NOMO-1 (cell line): ENCODE results near the gene DUSP8.
"Not testable (repeated sequence)": the region's sequence is repeated elsewhere in the genome, so short reads cannot be mapped to it uniquely, and the experiment has no call there.

Source experiments
- DNase-seq, 2 experiments: peaks; one replicate each; lab custom pipeline; 2025; ENCODE audit not compliant: unreplicated experiment in 2 of 2; lab: John Stamatoyannopoulos, UW

DUSP8 gene

GRCh38 chr11:1518301-1518700, 53.8 kb downstream of the DUSP8 start:
- DNase-seq: no peak

DNA sequence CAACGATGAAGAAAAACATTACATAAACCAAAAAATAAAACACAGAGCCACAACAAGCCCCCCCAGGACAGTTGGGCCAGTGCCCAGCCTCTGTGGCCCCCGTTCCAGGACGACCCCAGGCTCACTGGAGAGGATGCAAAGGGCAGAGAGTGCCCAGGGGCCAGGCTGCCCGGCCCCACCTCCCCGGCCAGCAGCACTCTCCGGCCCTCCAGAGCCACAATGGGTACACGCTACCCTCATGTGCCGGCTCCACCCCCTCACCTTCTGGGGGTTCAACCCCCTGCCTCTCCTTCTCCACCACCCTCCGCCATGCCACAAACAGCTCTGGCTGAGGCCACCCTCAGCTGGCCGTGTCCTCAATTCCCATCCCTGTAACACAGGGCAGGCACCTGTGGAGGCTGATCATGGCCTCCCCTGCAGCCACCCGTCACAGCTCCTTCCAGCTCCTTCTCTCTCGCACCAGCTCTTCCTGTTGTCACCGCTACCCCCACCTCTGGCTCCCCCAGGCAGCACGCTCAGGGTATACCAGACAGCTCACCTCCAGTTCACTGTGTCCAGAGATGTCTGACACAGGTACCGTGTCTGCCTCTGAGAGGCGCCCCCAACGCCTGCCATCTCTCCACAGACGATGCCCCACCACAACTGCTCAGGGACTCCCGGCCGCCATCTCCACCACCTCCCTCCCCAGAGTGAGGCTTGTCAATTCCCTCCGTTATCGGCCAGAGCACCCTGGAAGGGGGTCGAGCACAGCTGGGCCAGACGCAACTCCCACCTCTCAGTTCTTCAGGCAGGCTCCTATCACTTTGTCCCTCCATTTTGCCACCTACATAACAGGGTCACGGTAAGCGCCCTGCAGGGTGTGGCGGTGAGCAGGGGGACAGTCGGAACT, 54.7 kb downstream of the DUSP8 start:
- no peak for DNase-seq

DNA sequence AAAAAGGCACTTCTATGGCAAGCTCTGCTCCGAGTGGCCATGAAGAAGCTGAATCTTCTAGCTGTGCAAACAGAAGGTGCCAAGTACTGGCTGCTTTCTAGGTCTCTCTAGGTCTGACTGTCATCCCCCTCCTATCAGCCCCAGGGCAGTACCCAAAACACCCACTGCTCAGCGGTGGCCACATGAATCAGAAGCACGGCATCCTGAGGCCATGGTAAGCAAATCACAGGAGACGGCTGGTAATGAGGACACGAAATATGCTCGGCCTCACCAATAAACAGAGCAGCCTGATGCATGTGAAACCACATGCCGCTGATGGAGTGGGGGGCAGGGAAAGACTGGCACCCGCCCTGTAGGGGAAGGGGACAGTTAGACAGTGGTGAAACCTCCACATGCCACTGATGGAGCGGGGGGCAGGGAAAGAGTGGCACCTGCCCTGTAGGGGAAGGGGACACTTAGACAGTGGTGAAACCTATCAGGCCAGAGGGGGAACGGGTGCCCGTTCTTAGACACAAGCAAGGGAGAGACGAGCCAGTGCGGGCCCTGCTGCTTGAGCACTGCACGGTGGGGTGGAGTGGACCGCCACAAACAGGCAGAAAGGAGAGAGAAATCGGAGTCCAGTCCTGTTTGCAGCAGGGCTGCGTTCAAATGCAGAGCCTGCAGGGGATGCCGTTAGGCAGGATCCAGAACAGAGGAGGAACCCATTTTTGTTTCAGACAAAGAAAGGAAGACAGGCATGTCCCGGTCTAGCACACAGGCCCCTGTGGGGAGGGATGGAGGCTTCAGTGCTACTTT, 55.6 kb downstream of the DUSP8 start:
- no peak for DNase-seq

- DNase-seq: peak; percentile 26 to 33
These were observed 56.7 kb downstream of the DUSP8 start for GRCh38 chr11:1515082-1516060.

GRCh38 chr11:1514336-1515061, 57.6 kb downstream of the DUSP8 start:
- DNase-seq: no peak

- no peak for DNase-seq
These were observed 58.5 kb downstream of the DUSP8 start for GRCh38 chr11:1513326-1514296.

DNA sequence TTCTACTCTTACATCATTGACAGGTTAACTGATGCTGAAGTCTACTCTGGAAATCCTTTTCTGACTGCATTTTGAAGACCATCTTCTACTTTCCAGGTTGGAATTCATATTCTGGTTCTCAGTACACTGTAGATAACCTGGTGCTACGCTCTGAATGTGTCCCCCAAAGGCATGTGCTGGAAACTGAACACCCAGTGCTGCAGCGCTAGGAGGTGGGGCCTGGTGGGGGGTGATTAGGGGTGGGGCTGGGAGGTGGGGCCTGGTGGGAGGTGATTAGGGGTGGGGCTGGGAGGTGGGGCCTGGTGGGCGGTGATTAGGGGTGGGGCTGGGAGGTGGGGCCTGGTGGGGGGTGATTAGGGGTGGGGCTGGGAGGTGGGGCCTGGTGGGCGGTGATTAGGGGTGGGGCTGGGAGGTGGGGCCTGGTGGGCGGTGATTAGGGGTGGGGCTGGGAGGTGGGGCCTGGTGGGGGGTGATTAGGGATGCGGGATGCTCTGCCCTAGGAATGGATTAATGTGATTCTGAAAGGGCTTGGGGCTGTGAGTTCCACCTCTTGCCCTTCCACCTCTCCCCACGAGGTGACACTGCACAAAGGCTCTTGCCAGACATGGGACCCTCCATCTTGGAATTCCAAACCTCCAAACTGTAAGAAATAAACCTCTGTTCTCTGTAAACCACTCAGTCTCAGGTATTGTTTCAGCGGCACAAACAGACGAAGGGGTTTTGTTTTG, 59.4 kb downstream of the DUSP8 start:
- not testable (repeated sequence) for DNase-seq

DNA sequence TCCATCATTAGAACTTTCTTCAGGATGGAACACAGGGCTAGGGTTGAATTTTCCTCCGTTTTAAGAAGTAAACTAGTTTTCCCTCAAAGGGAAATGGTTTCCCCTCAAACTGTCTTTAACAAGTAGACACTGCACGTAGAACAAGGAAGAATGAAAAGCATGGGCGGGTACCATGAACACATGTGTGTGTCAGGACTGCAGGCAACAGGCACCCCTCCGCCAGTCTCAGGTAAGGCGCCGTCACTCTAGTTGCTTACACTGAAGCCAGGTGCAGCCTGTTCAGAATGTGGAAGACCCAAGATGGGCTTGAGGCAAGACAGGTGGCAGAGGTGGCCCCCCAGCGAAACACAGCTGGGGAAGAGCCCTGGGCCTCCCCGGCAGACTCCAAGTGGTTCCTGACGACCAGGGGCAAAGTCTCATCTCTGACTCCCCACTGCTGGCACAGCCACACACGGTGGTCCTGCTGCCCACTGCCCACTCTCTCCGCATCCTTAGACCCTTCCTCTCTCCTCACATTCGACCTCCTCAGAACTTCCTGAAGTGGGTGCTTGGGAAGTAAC, 60.1 kb downstream of the DUSP8 start:
- no peak for DNase-seq

DNA sequence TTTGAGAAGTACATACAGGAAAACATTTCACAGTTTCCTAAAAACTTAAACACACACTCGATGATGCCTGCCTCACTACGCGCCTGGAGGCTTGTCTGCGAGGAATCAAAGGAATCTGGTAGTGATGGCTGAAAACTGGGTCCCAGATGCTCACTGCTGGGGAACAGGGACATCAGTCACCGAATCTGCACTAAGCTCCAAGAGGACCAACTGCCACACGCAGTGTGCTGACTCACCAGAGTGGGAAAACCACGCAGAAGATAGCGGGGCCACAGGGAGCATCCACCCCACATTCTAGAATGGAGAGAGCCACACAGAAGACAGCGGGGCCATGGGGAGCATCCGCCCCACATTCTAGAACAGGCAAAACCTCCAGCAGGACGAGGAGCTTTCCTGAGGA, 61.1 kb downstream of the DUSP8 start:
- no peak for DNase-seq

DNA sequence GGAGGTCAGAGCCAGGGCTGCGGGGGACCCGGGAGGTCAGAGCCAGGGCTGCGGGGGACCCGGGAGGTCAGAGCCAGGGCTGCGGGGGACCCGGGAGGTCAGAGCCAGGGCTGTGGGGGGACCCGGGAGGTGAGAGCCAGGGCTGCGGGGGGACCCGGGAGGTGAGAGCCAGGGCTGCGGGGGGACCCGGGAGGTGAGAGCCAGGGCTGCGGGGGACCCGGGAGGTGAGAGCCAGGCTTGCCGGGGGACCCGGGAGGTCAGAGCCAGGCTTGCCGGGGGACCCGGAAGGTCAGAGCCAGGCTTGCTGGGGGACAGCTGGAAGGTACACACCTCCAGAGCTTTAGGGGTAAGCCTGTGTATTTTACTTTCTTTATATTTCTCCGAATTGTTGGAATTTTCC, 61.7 kb downstream of the DUSP8 start:
- not testable (repeated sequence) for DNase-seq

- DNase-seq: no peak
These were observed 62.3 kb downstream of the DUSP8 start for GRCh38 chr11:1509626-1510255.

DNA sequence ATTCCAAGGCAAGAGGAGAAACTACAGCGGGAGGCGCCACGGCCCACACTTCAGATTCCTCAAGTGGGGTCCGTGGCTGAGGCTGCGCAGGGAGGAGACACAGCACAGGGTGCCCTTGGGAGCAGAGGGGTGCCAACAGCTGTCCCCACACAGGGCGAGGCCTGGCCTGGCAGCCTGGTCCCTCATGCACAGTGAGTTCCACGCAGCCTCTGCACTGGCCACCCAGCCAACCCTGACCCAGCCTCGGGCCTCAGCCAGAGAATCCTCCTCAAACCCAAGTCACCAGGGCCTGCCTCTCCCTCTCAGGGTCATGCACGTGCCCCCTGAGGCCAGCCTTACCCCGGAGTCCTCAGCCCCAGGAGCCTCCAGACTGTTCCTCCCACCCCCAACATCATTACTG, 63.1 kb downstream of the DUSP8 start:
- DNase-seq: no peak

DNA sequence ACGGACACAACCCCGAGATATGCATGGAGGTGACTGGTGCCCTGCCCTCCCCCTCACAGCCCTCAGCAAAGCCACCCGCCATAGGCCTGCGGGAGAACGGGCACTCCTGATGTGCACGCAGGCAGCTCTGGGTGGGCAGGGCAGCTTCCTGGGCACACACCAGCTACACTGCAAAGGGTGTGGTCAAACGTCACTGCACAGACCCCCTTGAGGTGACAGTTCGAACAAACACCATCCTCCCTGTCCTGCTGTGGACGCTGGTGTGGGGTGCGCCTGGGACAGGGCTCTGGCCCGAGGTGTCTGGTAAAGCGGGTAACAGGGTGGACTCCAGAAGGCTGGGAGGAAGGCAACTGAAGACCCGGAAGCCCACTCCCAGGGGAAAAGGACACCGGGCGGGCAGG, 63.6 kb downstream of the DUSP8 start:
- DNase-seq: no peak

DNA sequence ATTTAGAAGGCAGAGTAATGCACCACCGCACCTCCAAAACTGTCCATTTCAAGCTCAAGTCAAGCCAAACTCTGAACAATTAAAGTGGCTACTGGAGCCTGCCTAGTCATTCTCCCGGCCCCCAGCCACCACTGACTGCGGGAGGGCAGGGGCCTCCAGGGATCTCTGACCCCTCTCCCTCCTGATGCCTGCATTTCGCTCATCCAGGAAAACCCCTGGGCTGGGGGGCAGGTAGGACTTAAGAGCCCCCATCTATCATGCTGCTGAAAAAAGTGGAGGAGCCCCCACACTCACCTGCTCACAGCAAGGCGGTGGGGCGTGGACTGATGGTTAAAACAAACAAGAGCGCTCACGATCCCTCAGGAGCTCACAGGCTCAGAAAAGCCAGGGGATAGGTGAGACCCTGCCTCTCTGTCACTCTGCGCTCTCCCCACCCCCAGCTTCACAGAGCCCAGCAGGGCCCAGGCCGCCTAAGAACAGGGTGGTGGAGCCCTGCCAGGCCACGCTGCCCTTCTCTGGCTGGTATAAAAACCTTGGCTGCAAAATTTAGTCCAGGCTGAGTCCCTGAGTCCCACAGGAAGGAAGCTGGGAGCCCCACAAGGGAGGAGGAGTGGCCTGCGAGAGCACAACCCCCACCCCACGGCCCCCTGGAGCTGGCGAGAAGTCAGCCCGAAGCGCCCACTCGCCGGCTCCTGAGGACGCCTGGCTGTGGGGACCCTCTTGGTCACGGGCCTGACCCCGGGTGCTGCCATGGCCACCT, 64.5 kb downstream of the DUSP8 start:
- DNase-seq: no peak

- DNase-seq: no peak
These were observed 65.1 kb downstream of the DUSP8 start for GRCh38 chr11:1506981-1507380.

DNA sequence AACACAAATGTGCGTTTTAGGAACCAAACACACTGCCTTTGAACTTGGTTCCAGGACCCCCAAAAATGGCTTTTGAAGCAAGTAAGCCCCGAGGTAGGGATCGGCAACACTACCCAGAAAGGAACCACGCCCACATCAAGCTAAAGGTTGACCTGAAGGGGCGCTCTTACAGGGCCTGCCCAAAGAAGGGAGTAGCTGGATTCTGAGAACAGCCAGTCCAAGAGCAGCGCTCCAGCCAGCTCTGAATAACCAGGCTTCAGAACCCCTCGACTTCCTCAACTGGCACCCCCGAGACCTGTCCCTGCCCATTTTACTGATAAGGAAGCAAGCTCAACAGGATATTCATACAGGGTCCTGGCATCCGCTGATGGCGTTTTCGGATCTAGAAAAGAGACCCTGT, 66.6 kb downstream of the DUSP8 start:
- no peak for DNase-seq
